NCI-H2196 (cell line): ENCODE data around the gene TCFL5.
A peak's percentile ranks its signal among the peaks of the same experiment; 100 is the strongest.

Experiments
- DNase-seq: peaks from one replicate; lab custom pipeline; 2025; ENCODE audit not compliant: unreplicated experiment; lab: John Stamatoyannopoulos, UW

TCFL5 gene

DNA sequence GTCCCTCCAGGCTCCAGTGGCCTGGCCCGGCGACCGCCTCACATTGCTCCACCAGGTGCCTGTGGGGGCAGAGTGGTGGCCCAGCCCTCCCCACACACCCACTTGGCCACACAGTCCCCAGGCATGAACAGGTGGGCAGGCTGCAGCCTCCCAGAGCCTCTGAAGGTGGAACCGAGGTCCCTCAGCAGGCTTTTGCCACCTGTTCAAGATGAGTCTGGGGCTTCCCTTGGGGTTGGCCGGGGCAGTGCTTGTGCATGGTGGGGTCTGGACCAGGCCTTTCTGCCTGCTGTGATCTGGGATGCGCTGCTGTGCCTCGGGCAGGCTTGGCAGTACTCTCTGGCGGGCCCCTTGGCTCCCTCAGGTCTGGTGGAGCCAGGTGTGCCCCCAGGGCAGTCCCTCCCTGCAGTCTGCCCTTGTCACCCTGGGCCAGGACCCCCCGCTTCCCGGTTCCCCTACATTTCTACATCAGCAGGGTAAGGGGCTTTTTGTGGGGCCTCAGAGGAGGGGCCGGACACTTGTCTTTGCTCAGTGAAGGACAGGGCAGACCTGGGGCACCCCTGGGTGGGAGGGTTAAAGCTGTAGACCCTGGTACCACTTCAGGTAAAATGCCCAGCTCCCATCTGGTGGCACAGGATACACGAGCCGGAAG lies 47.4 kb downstream of the TCFL5 start:
- no peak for DNase-seq

DNA sequence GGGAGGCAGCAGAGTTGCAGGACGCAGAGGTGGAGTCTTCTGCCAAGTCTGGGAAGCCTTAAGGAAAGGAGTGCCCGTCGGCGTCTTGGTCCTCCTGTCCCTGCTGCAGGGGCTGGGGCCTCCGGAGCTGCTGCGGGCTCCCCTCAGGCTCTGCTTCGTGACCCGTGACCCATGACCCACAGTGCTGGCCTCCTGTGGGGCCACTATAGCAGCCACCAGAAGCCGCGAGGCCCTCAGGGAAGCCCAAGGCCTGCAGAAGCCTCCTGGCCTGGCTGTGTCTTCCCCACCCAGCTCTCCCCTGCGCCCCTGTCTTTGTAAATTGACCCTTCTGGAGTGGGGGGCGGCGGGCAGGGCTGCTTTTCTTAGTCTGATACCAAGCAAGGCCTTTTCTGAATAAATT lies 48.0 kb downstream of the TCFL5 start:
- no peak for DNase-seq

DNA sequence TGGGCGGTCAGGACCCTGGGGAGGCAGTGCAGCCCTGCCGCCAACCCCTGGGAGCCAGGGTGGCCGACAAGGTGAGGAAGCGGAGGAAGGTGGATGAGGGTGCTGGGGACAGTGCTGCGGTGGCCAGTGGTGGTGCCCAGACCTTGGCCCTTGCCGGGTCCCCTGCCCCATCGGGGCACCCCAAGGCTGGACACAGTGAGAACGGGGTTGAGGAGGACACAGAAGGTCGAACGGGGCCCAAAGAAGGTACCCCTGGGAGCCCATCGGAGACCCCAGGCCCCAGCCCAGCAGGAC lies 48.8 kb downstream of the TCFL5 start:
- DNase-seq = no peak

DNA sequence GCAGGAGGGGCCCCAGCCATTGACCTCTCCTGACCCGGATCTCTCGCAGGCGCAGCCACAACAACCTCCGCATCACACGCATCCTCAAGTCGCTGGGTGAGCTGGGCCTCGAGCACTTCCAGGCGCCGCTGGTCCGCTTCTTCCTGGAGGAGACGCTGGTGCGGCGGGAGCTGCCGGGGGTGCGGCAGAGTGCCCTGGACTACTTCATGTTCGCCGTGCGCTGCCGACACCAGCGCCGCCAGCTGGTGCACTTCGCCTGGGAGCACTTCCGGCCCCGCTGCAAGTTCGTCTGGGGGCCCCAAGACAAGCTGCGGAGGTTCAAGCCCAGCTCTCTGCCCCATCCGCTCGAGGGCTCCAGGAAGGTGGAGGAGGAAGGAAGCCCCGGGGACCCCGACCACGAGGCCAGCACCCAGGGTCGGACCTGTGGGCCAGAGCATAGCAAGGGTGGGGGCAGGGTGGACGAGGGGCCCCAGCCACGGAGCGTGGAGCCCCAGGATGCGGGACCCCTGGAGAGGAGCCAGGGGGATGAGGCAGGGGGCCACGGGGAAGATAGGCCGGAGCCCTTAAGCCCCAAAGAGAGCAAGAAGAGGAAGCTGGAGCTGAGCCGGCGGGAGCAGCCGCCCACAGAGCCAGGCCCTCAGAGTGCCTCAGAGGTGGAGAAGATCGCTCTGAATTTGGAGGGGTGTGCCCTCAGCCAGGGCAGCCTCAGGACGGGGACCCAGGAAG lies 49.3 kb downstream of the TCFL5 start:
- no peak for DNase-seq

- DNase-seq = no peak
Measured at GRCh38 chr20:62811720-62812119, 49.9 kb downstream of the TCFL5 start.

DNA sequence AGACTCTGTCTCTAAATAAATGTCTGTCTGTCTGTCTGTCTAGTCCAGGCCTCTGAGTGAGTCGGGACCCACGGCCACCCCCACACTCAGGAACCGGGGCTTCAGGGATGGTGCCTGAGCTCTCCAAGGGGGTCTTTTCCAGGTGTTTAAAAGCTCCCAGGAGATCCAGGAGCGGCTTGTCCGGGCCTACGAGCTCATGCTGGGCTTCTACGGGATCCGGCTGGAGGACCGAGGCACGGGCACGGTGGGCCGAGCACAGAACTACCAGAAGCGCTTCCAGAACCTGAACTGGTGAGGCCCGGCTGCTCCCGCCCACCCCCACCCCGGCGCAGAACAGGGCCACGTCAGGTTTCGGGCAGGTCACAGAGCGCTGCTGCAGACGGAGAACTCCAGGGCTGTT lies 50.3 kb downstream of the TCFL5 start:
- no peak for DNase-seq

GRCh38 chr20:62809530-62810428 lies 51.8 kb downstream of the TCFL5 start:
- no peak for DNase-seq

GRCh38 chr20:62808211-62808865 lies 53.3 kb downstream of the TCFL5 start:
- peak; percentile 66 for DNase-seq

GRCh38 chr20:62807444-62808210 lies 54.0 kb downstream of the TCFL5 start:
- no peak for DNase-seq

- no peak for DNase-seq
Measured at GRCh38 chr20:62806383-62807050, 55.1 kb downstream of the TCFL5 start.

DNA sequence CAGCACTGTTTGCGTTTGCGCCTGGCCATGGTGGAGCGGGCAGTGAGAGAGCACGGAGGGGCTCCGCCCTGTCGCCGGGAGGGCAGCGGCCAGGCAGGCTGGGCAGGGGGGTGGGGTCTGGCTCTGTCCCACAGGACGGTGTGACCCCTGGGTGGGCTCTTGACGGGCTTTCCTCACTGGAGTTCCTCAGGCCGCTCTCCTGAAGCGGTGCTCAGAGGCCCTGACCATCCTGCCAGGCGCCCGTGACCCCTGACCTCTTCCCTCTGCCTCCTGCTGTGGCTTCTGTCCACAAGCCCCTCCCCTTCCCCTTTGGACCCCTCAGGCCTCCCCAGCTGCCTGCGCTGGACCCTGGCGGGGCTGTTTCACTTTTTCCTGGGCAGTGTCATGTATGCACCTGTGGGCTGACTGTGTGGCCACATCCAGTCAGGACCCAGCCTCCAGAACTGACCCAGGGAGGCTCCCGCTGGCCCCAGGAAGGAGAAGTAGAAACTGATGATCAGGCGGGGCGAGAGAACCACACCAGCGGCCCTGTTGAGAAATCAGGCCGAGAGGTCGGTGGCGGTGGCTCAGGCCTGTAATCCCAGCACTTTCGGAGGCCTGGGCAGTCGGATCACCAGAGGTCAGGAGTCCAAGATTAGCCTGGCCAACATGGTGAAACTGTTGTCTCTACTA lies 55.8 kb downstream of the TCFL5 start:
- DNase-seq = no peak

DNA sequence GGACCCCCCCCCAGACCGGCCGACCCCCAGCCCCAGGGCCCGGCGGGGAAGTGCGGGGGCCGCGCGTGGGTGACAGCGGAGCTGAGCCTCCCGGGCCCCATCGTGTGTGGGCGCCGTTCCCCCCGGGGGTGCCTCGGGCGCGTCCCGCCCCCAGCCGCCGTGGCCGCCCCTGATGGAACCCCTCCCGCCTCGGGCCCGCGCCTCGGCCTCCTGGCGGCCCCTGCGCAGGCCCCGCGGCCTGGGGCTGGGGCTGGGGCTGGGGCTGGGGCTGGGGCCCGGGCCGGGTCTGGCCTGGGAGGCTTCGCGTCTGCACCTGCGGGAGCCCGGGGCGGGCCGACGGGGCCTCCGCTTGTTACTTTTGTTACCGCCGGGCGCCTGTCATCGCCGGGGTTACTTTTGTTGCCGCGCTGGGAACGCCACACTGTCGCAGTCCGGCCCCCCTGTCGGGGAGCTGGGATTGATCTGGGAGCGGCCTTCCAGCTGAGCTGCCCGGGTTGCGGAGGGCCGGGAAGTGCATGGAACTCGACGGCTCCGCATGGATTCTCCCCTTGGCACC lies 56.4 kb downstream of the TCFL5 start:
- DNase-seq = peak; percentile 12

GRCh38 chr20:62804627-62805154 lies 56.9 kb downstream of the TCFL5 start, which contains the start of gene OGFR:
TSS of gene OGFR (plus strand) at chr20:62804835. CDS start at chr20:62804860, 25 bp downstream.
- DNase-seq = peak; percentile 43

DNA sequence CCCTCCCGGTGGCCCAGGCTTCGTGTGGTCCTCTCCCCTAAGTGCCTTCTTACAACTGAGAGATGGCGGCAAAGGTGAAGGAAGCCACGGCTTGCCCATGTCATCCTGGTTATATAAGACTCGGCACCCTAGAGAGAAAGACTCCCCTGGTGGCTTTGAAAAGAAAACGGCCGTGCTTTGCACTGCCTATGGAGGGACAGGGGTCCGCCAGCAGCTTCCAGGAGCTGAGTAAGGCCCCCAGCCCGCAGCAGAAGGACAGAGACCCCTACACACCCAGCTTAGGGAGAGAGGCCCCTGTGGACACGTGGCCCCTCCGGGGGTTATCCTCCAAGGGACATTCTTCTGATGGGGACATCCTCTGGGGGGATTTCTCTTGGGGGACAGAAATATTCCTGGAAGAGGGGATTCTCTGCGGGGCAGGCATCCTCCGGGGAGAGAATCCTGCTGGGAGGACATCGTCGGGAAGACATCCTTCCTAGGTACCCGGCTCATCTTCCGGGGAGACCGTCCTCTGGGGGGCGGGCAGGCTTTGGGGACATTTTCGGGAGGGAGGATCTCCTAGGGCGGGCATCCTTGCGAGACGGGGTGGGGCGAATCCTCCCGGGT lies 57.5 kb downstream of the TCFL5 start:
- DNase-seq = no peak

DNA sequence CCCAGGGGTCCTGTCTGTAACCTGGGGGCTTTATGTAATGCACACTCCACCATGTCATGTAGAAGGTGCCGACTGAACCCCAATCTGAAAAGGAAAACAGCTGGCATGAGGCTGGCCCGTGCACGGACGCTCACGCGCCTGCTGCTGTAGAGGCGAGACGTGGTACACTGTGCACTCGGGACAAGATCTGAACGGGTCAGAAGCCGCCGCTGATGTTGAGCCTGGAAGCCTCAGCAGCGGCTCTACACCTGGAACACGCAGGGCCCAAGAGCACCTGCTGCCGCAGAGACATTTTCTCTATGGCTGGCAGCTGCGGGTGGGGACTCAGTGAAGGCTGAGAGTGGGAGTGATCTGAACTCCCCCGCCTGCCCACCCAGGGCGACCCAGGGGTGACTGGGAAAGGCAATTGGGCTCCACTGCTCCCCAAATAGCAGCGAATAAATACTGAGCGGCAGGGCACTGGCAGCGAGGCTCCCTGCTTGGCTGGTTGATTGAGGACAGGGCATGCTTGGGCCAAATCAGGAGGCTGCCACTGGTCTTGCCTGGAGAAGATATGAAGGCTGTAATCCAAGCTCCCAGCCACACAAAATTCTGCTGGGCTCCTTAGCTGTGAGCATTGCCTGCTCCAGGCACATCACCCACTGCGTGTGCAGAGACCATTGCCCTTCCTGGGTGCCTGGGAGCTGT lies 59.5 kb downstream of the TCFL5 start:
- DNase-seq = no peak

- DNase-seq = no peak
Measured at GRCh38 chr20:62801284-62802010, 60.2 kb downstream of the TCFL5 start.
